ENCODE data around the gene GPR153.
"Not testable (repeated sequence)": the region's sequence is repeated elsewhere in the genome, so short reads cannot be mapped to it uniquely, and the experiment has no call there.

The GPR153 gene

GRCh38 chr1:6260961-6261614, at the start of gene GPR153:
TSS of gene GPR153 (minus strand) at chr1:6261098. CDS start at chr1:6254905, 6,193 bp downstream.
- Histone ChIP-seq H3K9me3 (ENCODE audit: low read length) (no peaks in the 10 kb centered on the region), H3K27ac (ENCODE audit: low read depth, low read length) (no peak within 1 kb of the TSS), H3K4me3 (ENCODE audit: low read depth in 1 of 2, low read length in 2 of 2) (peak within 1 kb of the TSS in 1 of 2 donors; percentile 75), H3K4me1 (ENCODE audit: insufficient read depth, low read length) (no peaks in the 10 kb centered on the region), H3K9ac (ENCODE audit: low read length) (no peak within 1 kb of the TSS), H3K27me3 (ENCODE audit: control insufficient read depth in 1 of 2, insufficient read depth in 2 of 2, low read length in 2 of 2) (peaks cover 0 to 7% of the 10 kb centered on the region in 2 donors), H3K36me3 (ENCODE audit: insufficient read depth, low read length) (no peaks in the 10 kb centered on the region)

- Histone ChIP-seq H3K4me3 (ENCODE audit: low read depth in 1 of 2, low read length in 2 of 2) (no peak overlapping the region), H3K9me3 (ENCODE audit: low read length) (no peaks in the 10 kb centered on the region), H3K36me3 (ENCODE audit: insufficient read depth, low read length) (no peaks in the 10 kb centered on the region), H3K4me1 (ENCODE audit: insufficient read depth, low read length) (no peaks in the 10 kb centered on the region), H3K27ac (ENCODE audit: low read depth, low read length) (no peak overlapping the region), H3K9ac (ENCODE audit: low read length) (no peak overlapping the region), H3K27me3 (ENCODE audit: control insufficient read depth in 1 of 2, insufficient read depth in 2 of 2, low read length in 2 of 2) (no peaks in the 10 kb centered on the region)
These were observed 49.4 kb upstream of the GPR153 start for GRCh38 chr1:6310116-6310848.

GRCh38 chr1:6309564-6309963, 48.7 kb upstream of the GPR153 start:
- H3K9ac ChIP-seq (ENCODE audit: low read length) = no peak overlapping the region
- H3K4me3 ChIP-seq (ENCODE audit: low read depth in 1 of 2, low read length in 2 of 2) = no peak overlapping the region
- H3K27ac ChIP-seq (ENCODE audit: low read depth, low read length) = no peak overlapping the region
- H3K9me3 ChIP-seq (ENCODE audit: low read length) = no peaks in the 10 kb centered on the region
- no peaks in the 10 kb centered on the region for H3K36me3 ChIP-seq (ENCODE audit: insufficient read depth, low read length)
- H3K27me3 ChIP-seq (ENCODE audit: control insufficient read depth in 1 of 2, insufficient read depth in 2 of 2, low read length in 2 of 2) = no peaks in the 10 kb centered on the region
- no peaks in the 10 kb centered on the region for H3K4me1 ChIP-seq (ENCODE audit: insufficient read depth, low read length)

- H3K9ac ChIP-seq (ENCODE audit: low read length) = no peak overlapping the region
- no peak overlapping the region for H3K27ac ChIP-seq (ENCODE audit: low read depth, low read length)
- H3K4me1 ChIP-seq (ENCODE audit: insufficient read depth, low read length) = no peaks in the 10 kb centered on the region
- H3K9me3 ChIP-seq (ENCODE audit: low read length) = no peaks in the 10 kb centered on the region
- H3K27me3 ChIP-seq (ENCODE audit: control insufficient read depth in 1 of 2, insufficient read depth in 2 of 2, low read length in 2 of 2) = no peaks in the 10 kb centered on the region
- no peak overlapping the region for H3K4me3 ChIP-seq (ENCODE audit: low read depth in 1 of 2, low read length in 2 of 2)
- no peaks in the 10 kb centered on the region for H3K36me3 ChIP-seq (ENCODE audit: insufficient read depth, low read length)
These were observed 47.6 kb upstream of the GPR153 start for GRCh38 chr1:6308449-6308848.

GRCh38 chr1:6307682-6308081, 46.8 kb upstream of the GPR153 start:
- not testable (repeated sequence) for H3K27me3 ChIP-seq (ENCODE audit: control insufficient read depth in 1 of 2, insufficient read depth in 2 of 2, low read length in 2 of 2); H3K9ac ChIP-seq (ENCODE audit: low read length); H3K36me3 ChIP-seq (ENCODE audit: insufficient read depth, low read length); H3K4me1 ChIP-seq (ENCODE audit: insufficient read depth, low read length); H3K4me3 ChIP-seq (ENCODE audit: low read depth in 1 of 2, low read length in 2 of 2); H3K27ac ChIP-seq (ENCODE audit: low read depth, low read length); H3K9me3 ChIP-seq (ENCODE audit: low read length)

- Histone ChIP-seq H3K4me3 (ENCODE audit: low read depth in 1 of 2, low read length in 2 of 2) (no peak overlapping the region), H3K4me1 (ENCODE audit: insufficient read depth, low read length) (no peaks in the 10 kb centered on the region), H3K9ac (ENCODE audit: low read length) (no peak overlapping the region), H3K27ac (ENCODE audit: low read depth, low read length) (no peak overlapping the region), H3K36me3 (ENCODE audit: insufficient read depth, low read length) (no peaks in the 10 kb centered on the region), H3K27me3 (ENCODE audit: control insufficient read depth in 1 of 2, insufficient read depth in 2 of 2, low read length in 2 of 2) (no peaks in the 10 kb centered on the region), H3K9me3 (ENCODE audit: low read length) (no peaks in the 10 kb centered on the region)
These were observed 46.2 kb upstream of the GPR153 start for GRCh38 chr1:6307099-6307498.

GRCh38 chr1:6303397-6304012, 42.6 kb upstream of the GPR153 start:
- no peak overlapping the region for H3K4me3 ChIP-seq (ENCODE audit: low read depth in 1 of 2, low read length in 2 of 2)
- H3K27me3 ChIP-seq (ENCODE audit: control insufficient read depth in 1 of 2, insufficient read depth in 2 of 2, low read length in 2 of 2) = no peaks in the 10 kb centered on the region

GRCh38 chr1:6302568-6302967, 41.7 kb upstream of the GPR153 start:
- Histone ChIP-seq H3K9ac (ENCODE audit: low read length) (no peak overlapping the region), H3K27me3 (ENCODE audit: control insufficient read depth in 1 of 2, insufficient read depth in 2 of 2, low read length in 2 of 2) (no peaks in the 10 kb centered on the region), H3K36me3 (ENCODE audit: insufficient read depth, low read length) (no peaks in the 10 kb centered on the region)

More at GRCh38 chr1:6303397-6304012, 42.6 kb upstream of the GPR153 start:
- Histone ChIP-seq H3K9me3 (ENCODE audit: low read length) (no peaks in the 10 kb centered on the region), H3K4me1 (ENCODE audit: insufficient read depth, low read length) (no peaks in the 10 kb centered on the region), H3K27ac (ENCODE audit: low read depth, low read length) (no peak overlapping the region), H3K9ac (ENCODE audit: low read length) (no peak overlapping the region), H3K36me3 (ENCODE audit: insufficient read depth, low read length) (no peaks in the 10 kb centered on the region)

GRCh38 chr1:6301526-6301925, 40.6 kb upstream of the GPR153 start:
- no peak overlapping the region for H3K27ac ChIP-seq (ENCODE audit: low read depth, low read length)
- H3K4me3 ChIP-seq (ENCODE audit: low read depth in 1 of 2, low read length in 2 of 2) = no peak overlapping the region
- no peaks in the 10 kb centered on the region for H3K36me3 ChIP-seq (ENCODE audit: insufficient read depth, low read length)
- H3K4me1 ChIP-seq (ENCODE audit: insufficient read depth, low read length) = no peaks in the 10 kb centered on the region
- no peaks in the 10 kb centered on the region for H3K9me3 ChIP-seq (ENCODE audit: low read length)
- no peaks in the 10 kb centered on the region for H3K27me3 ChIP-seq (ENCODE audit: control insufficient read depth in 1 of 2, insufficient read depth in 2 of 2, low read length in 2 of 2)
- H3K9ac ChIP-seq (ENCODE audit: low read length) = no peak overlapping the region

More at GRCh38 chr1:6302568-6302967, 41.7 kb upstream of the GPR153 start:
- Histone ChIP-seq H3K4me3 (ENCODE audit: low read depth in 1 of 2, low read length in 2 of 2) (no peak overlapping the region), H3K9me3 (ENCODE audit: low read length) (no peaks in the 10 kb centered on the region), H3K27ac (ENCODE audit: low read depth, low read length) (no peak overlapping the region), H3K4me1 (ENCODE audit: insufficient read depth, low read length) (no peaks in the 10 kb centered on the region)

- no peaks in the 10 kb centered on the region for H3K36me3 ChIP-seq (ENCODE audit: insufficient read depth, low read length)
- H3K4me3 ChIP-seq (ENCODE audit: low read depth in 1 of 2, low read length in 2 of 2) = no peak overlapping the region
- H3K9me3 ChIP-seq (ENCODE audit: low read length) = no peaks in the 10 kb centered on the region
- H3K27ac ChIP-seq (ENCODE audit: low read depth, low read length) = no peak overlapping the region
- no peaks in the 10 kb centered on the region for H3K27me3 ChIP-seq (ENCODE audit: control insufficient read depth in 1 of 2, insufficient read depth in 2 of 2, low read length in 2 of 2)
- no peaks in the 10 kb centered on the region for H3K4me1 ChIP-seq (ENCODE audit: insufficient read depth, low read length)
- H3K9ac ChIP-seq (ENCODE audit: low read length) = no peak overlapping the region
These were observed 39.6 kb upstream of the GPR153 start for GRCh38 chr1:6300342-6301048.

- no peaks in the 10 kb centered on the region for H3K4me1 ChIP-seq (ENCODE audit: insufficient read depth, low read length)
- H3K27ac ChIP-seq (ENCODE audit: low read depth, low read length) = no peak overlapping the region
- H3K9me3 ChIP-seq (ENCODE audit: low read length) = no peaks in the 10 kb centered on the region
- H3K36me3 ChIP-seq (ENCODE audit: insufficient read depth, low read length) = no peaks in the 10 kb centered on the region
- no peaks in the 10 kb centered on the region for H3K27me3 ChIP-seq (ENCODE audit: control insufficient read depth in 1 of 2, insufficient read depth in 2 of 2, low read length in 2 of 2)
- H3K9ac ChIP-seq (ENCODE audit: low read length) = no peak overlapping the region
- H3K4me3 ChIP-seq (ENCODE audit: low read depth in 1 of 2, low read length in 2 of 2) = no peak overlapping the region
These were observed 38.8 kb upstream of the GPR153 start for GRCh38 chr1:6299557-6300165.
